NCI-H1105 (cell line): Measurements from ENCODE around the gene ADCY4.
"Not testable (repeated sequence)": the region's sequence is repeated elsewhere in the genome, so short reads cannot be mapped to it uniquely, and the experiment has no call there.

Experiments used
- DNase-seq: peaks from one replicate; lab custom pipeline; 2025; lab: John Stamatoyannopoulos, UW

ADCY4 gene

GRCh38 chr14:24338843-24339242 is 4.0 kb upstream of the ADCY4 start:
- no peak for DNase-seq

GRCh38 chr14:24337824-24338175 is 2.9 kb upstream of the ADCY4 start:
- no peak for DNase-seq

GRCh38 chr14:24337144-24337823 is 2.4 kb upstream of the ADCY4 start:
- no peak for DNase-seq

GRCh38 chr14:24335461-24336171 is 745 bp upstream of the ADCY4 start:
- no peak for DNase-seq

GRCh38 chr14:24332268-24332993 is 2.4 kb downstream of the ADCY4 start:
- DNase-seq: peak; percentile 57

GRCh38 chr14:24331731-24332267 is 3.1 kb downstream of the ADCY4 start:
- no peak for DNase-seq

- no peak for DNase-seq
Observed at GRCh38 chr14:24330973-24331674, 3.7 kb downstream of the ADCY4 start.

- no peak for DNase-seq
Observed at GRCh38 chr14:24329736-24330135, 5.1 kb downstream of the ADCY4 start.

GRCh38 chr14:24329073-24329663 is 5.7 kb downstream of the ADCY4 start:
- DNase-seq: no peak

- DNase-seq: not testable (repeated sequence)
Observed at GRCh38 chr14:24327914-24328313, 7.0 kb downstream of the ADCY4 start.

- DNase-seq: no peak
Observed at GRCh38 chr14:24327303-24327702, 7.6 kb downstream of the ADCY4 start.

GRCh38 chr14:24325963-24326362 is 8.9 kb downstream of the ADCY4 start:
- DNase-seq: no peak

GRCh38 chr14:24325041-24325530 is 9.8 kb downstream of the ADCY4 start:
- no peak for DNase-seq

GRCh38 chr14:24324024-24324423 is 10.8 kb downstream of the ADCY4 start:
- no peak for DNase-seq

GRCh38 chr14:24323341-24323740 is 11.5 kb downstream of the ADCY4 start:
- no peak for DNase-seq

- no peak for DNase-seq
Observed at GRCh38 chr14:24322672-24323071, 12.2 kb downstream of the ADCY4 start.

- DNase-seq: no peak
Observed at GRCh38 chr14:24321212-24321975, 13.5 kb downstream of the ADCY4 start.

- no peak for DNase-seq
Observed at GRCh38 chr14:24317141-24317928, 17.5 kb downstream of the ADCY4 start.

- peak; percentile 43 for DNase-seq
Observed at GRCh38 chr14:24316597-24316950, 18.3 kb downstream of the ADCY4 start.
